NCI-H1436 (cell line): ENCODE data around the gene MARVELD2.

Experiments used
- DNase-seq: peaks from one replicate; lab custom pipeline; 2025; lab: John Stamatoyannopoulos, UW

MARVELD2 gene

GRCh38 chr5:69492923-69493395 is 78.0 kb downstream of the MARVELD2 start:
- DNase-seq, result no peak

GRCh38 chr5:69493396-69494133 is 78.6 kb downstream of the MARVELD2 start:
- DNase-seq, result peak; percentile 36
